Esophagus muscularis mucosa (tissue), 4 donors: ENCODE measurements around the gene FOXP3. TPM values are rescaled to one million over a fixed set of nuclear protein-coding genes. Genes with fewer than 3 reads are reported as not detected.

ENCODE experiments used
- total RNA-seq, 4 donors: library from RNA; depleted of rRNA; stranded (reverse); fragments of >200 nt; gene quantifications; one replicate each; pipeline versions ENCODE4 v1.1.0 to v1.2.1, GENCODE V29; 2016

Gene FOXP3
- total RNA-seq, 4 donors from 2014 or later = not detected

Other genes starting within 250 kb of the FOXP3 start
- gene TFE3, start 221.4 kb downstream of the FOXP3 start, total RNA-seq = 100 to 1,000 TPM in 3 of 4 donors, 10 to 100 TPM in 1; 99.9 to 181 (median 150) TPM
- 1 to 10 TPM; 1.2 to 5.1 (median 2.9) TPM for gene CCDC120, start 205.7 kb downstream of the FOXP3 start, total RNA-seq
- gene PRAF2, start 190.7 kb downstream of the FOXP3 start, total RNA-seq = 10 to 100 TPM; 15.9 to 26.6 (median 23.8) TPM
- 10 to 100 TPM; 68.1 to 77.9 (median 72.7) TPM for gene WDR45, start 184.8 kb downstream of the FOXP3 start, total RNA-seq
- 10 to 100 TPM; 27.8 to 43.8 (median 32.4) TPM for gene GPKOW, start 141.0 kb downstream of the FOXP3 start, total RNA-seq
- gene MAGIX, start 102.0 kb downstream of the FOXP3 start, total RNA-seq = 1 to 10 TPM; 1.5 to 4.2 (median 3.6) TPM
- 100 to 1,000 TPM in 1 of 4 donors, 10 to 100 TPM in 3; 55.3 to 101 (median 76.3) TPM for gene PLP2, start 92.8 kb downstream of the FOXP3 start, total RNA-seq
- 10 to 100 TPM in 3 of 4 donors, 1 to 10 TPM in 1; 7.6 to 16.2 (median 12.3) TPM for gene PRICKLE3, start 78.3 kb downstream of the FOXP3 start, total RNA-seq
- gene SYP, start 64.5 kb downstream of the FOXP3 start, total RNA-seq = 10 to 100 TPM in 1 of 4 donors, 1 to 10 TPM in 3; 4.5 to 12.0 (median 6.1) TPM
- gene CACNA1F, start 31.4 kb downstream of the FOXP3 start, total RNA-seq = under 1 TPM; under 0.01 to 0.42 (median 0.06) TPM
- gene CCDC22, start 29.2 kb downstream of the FOXP3 start, total RNA-seq = 10 to 100 TPM; 12.9 to 18.5 (median 16.2) TPM
- gene PPP1R3F, start 5.1 kb upstream of the FOXP3 start, total RNA-seq = 10 to 100 TPM; 13.8 to 27.0 (median 16.4) TPM
- gene GAGE10, start 38.9 kb upstream of the FOXP3 start, total RNA-seq = 1 to 10 TPM in 1 of 4 donors, not detected in 3; 1.2 TPM
- not detected for gene GAGE12J, start 57.3 kb upstream of the FOXP3 start, total RNA-seq
- gene GAGE13, start 66.9 kb upstream of the FOXP3 start, total RNA-seq = not detected